RPMI8226 (cell line): ENCODE data around the gene MICAL2.

ENCODE experiments used
- DNase-seq: peaks from one replicate; pipeline ENCODE4 v3.0.0-alpha.2; 2015

MICAL2 gene

GRCh38 chr11:12110201-12110713 is at the start of gene MICAL2:
MICAL2 (plus strand) TSS chr11:12110590; CDS start chr11:12162156, 51,566 bp downstream.
- DNase-seq, result peak; percentile 90

GRCh38 chr11:12061851-12062560 is 48.4 kb upstream of the MICAL2 start:
- no peak for DNase-seq

GRCh38 chr11:12063251-12063650 is 47.1 kb upstream of the MICAL2 start:
- DNase-seq, result no peak

GRCh38 chr11:12064136-12064953 is 46.0 kb upstream of the MICAL2 start:
- no peak for DNase-seq

GRCh38 chr11:12064954-12065280 is 45.5 kb upstream of the MICAL2 start:
- DNase-seq, result no peak

- DNase-seq, result no peak
Measured at GRCh38 chr11:12066056-12066798, 44.2 kb upstream of the MICAL2 start.

- no peak for DNase-seq
Measured at GRCh38 chr11:12066799-12067508, 43.4 kb upstream of the MICAL2 start.

- DNase-seq, result no peak
Measured at GRCh38 chr11:12067796-12068357, 42.5 kb upstream of the MICAL2 start.

GRCh38 chr11:12069066-12069676 is 41.2 kb upstream of the MICAL2 start:
- DNase-seq, result no peak

- DNase-seq, result no peak
Measured at GRCh38 chr11:12070446-12071267, 39.7 kb upstream of the MICAL2 start.

- no peak for DNase-seq
Measured at GRCh38 chr11:12071574-12071973, 38.8 kb upstream of the MICAL2 start.

GRCh38 chr11:12073436-12073835 is 37.0 kb upstream of the MICAL2 start:
- no peak for DNase-seq

GRCh38 chr11:12073886-12074285 is 36.5 kb upstream of the MICAL2 start:
- DNase-seq, result no peak

GRCh38 chr11:12074529-12075195 is 35.7 kb upstream of the MICAL2 start:
- no peak for DNase-seq

- DNase-seq, result no peak
Measured at GRCh38 chr11:12075291-12075690, 35.1 kb upstream of the MICAL2 start.

GRCh38 chr11:12075822-12076821 is 34.3 kb upstream of the MICAL2 start:
- DNase-seq, result no peak

GRCh38 chr11:12076840-12077534 is 33.4 kb upstream of the MICAL2 start:
- no peak for DNase-seq

- DNase-seq, result no peak
Measured at GRCh38 chr11:12077535-12078280, 32.7 kb upstream of the MICAL2 start.
